A549 (cell line): ENCODE results near the gene MRM3.

Source experiments
- CHD2 ChIP-seq: fragments of 150-350 bp; IDR thresholded peaks from 2 replicates; pipeline ENCODE4 v1.6.1; 2014; ENCODE audit warnings: low read length; ENCODE audit not compliant: partially characterized antibody
- JUNB ChIP-seq: fragments of >200 bp; sonication (Bioruptor Twin); formaldehyde crosslinking; IDR thresholded peaks from 2 replicates; pipeline ENCODE4 v1.6.1; 2016
- NR3C1 ChIP-seq: fragments of >200 bp; sonication (Bioruptor Twin); formaldehyde crosslinking; IDR thresholded peaks from 3 replicates; pipeline ENCODE4 v1.6.1; 2017
- POLR2A ChIP-seq: IDR thresholded peaks from 2 replicates; pipeline ENCODE4 v1.6.1; 2012; ENCODE audit warnings: mild to moderate bottlenecking, low read length
- POLR2AphosphoS2 ChIP-seq: conservative IDR thresholded peaks from 2 replicates; pipeline ENCODE4 v1.6.1; 2012; ENCODE audit warnings: low read length, improper control_type of control experiment, inconsistent platforms
- SMC3 ChIP-seq: fragments of >200 bp; sonication (Bioruptor Twin); formaldehyde crosslinking; IDR thresholded peaks from 3 replicates; pipeline ENCODE4 v1.6.1; 2018; ENCODE audit warnings: inconsistent platforms
- TF ChIP-seq, protein P1 (sequence below): IDR thresholded peaks from 2 replicates; pipeline ENCODE4 v1.6.1; 2012
- TF ChIP-seq, protein P2 (sequence below): fragments of >200 bp; sonication (Bioruptor Twin); formaldehyde crosslinking; IDR thresholded peaks from 3 replicates; pipeline ENCODE4 v1.5.1; 2016

DNA sequence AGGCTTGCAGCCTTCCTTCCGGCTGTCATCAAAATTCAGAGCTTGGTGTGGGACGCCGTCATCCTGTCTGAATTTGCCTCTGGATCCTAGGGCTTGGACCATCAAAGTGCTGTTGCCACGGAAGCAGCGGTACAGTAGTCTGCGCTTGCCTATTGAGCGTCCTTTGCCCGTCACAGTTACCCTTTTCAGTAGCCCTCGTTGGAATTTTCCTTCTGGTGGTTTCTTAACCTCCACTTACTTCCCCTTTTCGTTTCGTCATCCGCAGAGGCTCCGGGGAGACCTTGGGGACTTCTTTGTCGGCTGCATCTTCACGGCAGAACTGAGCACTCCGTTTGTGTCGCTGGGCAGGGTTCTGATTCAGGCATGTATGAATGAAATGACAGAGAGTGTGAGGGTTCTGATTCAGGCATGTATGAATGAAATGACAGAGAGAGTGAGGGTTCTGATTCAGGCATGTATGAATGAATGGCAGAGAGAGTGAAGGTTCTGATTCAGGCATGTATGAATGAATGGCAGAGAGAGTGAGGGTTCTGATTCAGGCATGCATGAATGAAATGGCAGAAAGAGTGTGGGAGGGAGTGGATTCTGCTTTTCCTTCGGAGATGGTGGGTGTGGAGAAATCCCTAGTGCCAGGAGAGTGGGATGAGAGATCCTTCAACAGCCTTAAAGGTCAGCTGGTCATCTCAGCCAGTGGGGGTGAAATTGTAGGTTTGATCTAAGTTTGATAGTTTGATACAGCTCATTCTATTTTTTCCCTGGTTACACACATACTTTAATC, 41.7 kb upstream of the MRM3 start:
- TF ChIP-seq, protein P1, sequence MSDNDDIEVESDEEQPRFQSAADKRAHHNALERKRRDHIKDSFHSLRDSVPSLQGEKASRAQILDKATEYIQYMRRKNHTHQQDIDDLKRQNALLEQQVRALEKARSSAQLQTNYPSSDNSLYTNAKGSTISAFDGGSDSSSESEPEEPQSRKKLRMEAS = no peak
- TF ChIP-seq POLR2A (no peak), NR3C1 (no peak), CHD2 (no peak), POLR2AphosphoS2 (no peak), JUNB (no peak), SMC3 (no peak)
- TF ChIP-seq, protein P2, sequence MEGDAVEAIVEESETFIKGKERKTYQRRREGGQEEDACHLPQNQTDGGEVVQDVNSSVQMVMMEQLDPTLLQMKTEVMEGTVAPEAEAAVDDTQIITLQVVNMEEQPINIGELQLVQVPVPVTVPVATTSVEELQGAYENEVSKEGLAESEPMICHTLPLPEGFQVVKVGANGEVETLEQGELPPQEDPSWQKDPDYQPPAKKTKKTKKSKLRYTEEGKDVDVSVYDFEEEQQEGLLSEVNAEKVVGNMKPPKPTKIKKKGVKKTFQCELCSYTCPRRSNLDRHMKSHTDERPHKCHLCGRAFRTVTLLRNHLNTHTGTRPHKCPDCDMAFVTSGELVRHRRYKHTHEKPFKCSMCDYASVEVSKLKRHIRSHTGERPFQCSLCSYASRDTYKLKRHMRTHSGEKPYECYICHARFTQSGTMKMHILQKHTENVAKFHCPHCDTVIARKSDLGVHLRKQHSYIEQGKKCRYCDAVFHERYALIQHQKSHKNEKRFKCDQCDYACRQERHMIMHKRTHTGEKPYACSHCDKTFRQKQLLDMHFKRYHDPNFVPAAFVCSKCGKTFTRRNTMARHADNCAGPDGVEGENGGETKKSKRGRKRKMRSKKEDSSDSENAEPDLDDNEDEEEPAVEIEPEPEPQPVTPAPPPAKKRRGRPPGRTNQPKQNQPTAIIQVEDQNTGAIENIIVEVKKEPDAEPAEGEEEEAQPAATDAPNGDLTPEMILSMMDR = no peak
